ENCODE results near the gene RNASEH2A.

DNA sequence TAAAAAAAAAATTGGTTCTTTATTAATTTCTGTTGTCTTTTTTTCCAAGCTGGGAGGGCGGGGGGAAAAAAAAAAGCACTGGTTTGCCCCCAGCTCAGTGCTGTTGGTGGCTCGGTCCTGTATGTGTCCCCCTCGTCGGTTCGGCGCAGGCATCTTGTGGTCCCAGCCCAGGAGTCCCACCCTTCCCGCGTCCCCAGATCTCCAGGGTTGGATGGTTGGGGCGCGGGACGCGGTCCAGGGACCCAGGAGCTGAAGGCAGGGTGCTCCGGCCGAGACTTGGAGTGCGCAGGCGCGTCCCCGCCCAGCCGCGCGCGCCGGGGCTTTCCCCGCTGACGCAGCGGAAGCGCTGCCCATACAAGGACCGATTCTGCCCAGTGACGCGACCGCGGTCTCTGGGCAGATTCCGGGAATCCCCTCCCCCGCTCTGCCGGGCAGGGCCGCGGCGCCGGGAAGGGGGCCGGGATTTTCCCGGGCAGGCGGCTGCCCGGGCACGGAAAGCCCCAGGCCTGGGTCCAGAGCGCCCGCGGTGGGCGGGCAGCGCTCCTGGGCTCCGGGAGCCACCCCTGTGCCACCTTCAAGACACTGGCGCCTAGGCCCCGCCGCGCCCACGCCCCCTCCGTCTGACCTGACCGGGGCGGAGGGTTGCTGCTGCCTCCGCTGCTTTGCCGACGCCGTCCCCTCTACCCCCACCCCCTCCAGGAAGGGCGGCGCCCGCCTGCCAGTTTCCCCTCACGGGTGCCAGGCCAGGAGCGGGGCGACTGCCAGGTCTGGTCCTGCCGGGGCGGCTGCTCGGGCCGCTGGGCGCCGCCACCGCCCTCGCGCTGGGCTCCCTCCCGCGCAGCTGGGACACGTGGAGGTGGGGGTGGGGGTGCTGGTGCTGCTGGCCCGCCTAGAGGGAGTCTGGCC is 12.8 kb upstream of the RNASEH2A start:
- TF ChIP-seq, protein P1, sequence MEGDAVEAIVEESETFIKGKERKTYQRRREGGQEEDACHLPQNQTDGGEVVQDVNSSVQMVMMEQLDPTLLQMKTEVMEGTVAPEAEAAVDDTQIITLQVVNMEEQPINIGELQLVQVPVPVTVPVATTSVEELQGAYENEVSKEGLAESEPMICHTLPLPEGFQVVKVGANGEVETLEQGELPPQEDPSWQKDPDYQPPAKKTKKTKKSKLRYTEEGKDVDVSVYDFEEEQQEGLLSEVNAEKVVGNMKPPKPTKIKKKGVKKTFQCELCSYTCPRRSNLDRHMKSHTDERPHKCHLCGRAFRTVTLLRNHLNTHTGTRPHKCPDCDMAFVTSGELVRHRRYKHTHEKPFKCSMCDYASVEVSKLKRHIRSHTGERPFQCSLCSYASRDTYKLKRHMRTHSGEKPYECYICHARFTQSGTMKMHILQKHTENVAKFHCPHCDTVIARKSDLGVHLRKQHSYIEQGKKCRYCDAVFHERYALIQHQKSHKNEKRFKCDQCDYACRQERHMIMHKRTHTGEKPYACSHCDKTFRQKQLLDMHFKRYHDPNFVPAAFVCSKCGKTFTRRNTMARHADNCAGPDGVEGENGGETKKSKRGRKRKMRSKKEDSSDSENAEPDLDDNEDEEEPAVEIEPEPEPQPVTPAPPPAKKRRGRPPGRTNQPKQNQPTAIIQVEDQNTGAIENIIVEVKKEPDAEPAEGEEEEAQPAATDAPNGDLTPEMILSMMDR (IDR thresholded peaks at IDR 0.05 in 8 of 11, conservative IDR thresholded peaks at IDR 0.05 in 3 of 11): peak in 5 of 11 experiments; percentile 9 to 40 (median 18)
- peak in 2 of 3 donors; percentile 61 to 69 for TF ChIP-seq POLR2A (IDR thresholded peaks at IDR 0.05)
- TF ChIP-seq POLR2AphosphoS5 (IDR thresholded peaks at IDR 0.05): peak; percentile 91 to 98 (median 92)
